ENCODE data around the gene HOXC13.

HOXC13 gene

GRCh38 chr12:53971129-53971528 is 32.5 kb downstream of the HOXC13 start:
- DNase-seq: no peak

- no peak for DNase-seq
Measured at GRCh38 chr12:53971686-53972085, 33.1 kb downstream of the HOXC13 start.

- no peak for DNase-seq
Measured at GRCh38 chr12:53972152-53972702, 33.6 kb downstream of the HOXC13 start.

- DNase-seq: no peak
Measured at GRCh38 chr12:53972722-53973235, 34.1 kb downstream of the HOXC13 start, which contains the start of gene HOXC11. HOXC11 (plus strand) TSS chr12:53973126; CDS start chr12:53973242, 116 bp downstream.

GRCh38 chr12:53973236-53974042 is 34.8 kb downstream of the HOXC13 start:
- DNase-seq: no peak

GRCh38 chr12:53974084-53975063 is 35.7 kb downstream of the HOXC13 start, which contains the start of gene HOTAIR:
HOTAIR (minus strand) TSS chr12:53974954.
- DNase-seq: no peak

- no peak for DNase-seq
Measured at GRCh38 chr12:53975064-53975471, 36.4 kb downstream of the HOXC13 start.

GRCh38 chr12:53975479-53976152 is 37.0 kb downstream of the HOXC13 start:
- DNase-seq: no peak

- no peak for DNase-seq
Measured at GRCh38 chr12:53976172-53976822, 37.7 kb downstream of the HOXC13 start.

GRCh38 chr12:53976823-53977595 is 38.4 kb downstream of the HOXC13 start:
- no peak for DNase-seq

GRCh38 chr12:53977596-53978445 is 39.2 kb downstream of the HOXC13 start:
- DNase-seq: no peak

- DNase-seq: no peak
Measured at GRCh38 chr12:53978477-53979356, 40.1 kb downstream of the HOXC13 start.

GRCh38 chr12:53980104-53980801 is 41.6 kb downstream of the HOXC13 start:
- DNase-seq: no peak

- no peak for DNase-seq
Measured at GRCh38 chr12:53980802-53981496, 42.3 kb downstream of the HOXC13 start.

GRCh38 chr12:53981634-53982565 is 43.3 kb downstream of the HOXC13 start:
- no peak for DNase-seq
